K562 (cell line): ENCODE measurements around the gene BTBD17. TPM values are rescaled to one million over a fixed set of nuclear protein-coding genes. Genes with fewer than 3 reads are reported as not detected.
A peak's percentile ranks its signal among the peaks of the same experiment; 100 is the strongest.

ENCODE experiments used
- ATAC-seq: fragments of 200-7000 bp; cut with Tn5 transposase; 3 replicates; pipeline ENCODE4 v1.9.1; 2020; ENCODE audit warnings: moderate library complexity
- BruUV-seq: library from RNA; stranded (reverse); fragments of 400-500 nt; replicated peaks from 2 replicates; lab custom pipeline; 2021; lab: Mats Ljungman, UMichigan
- CTCF ChIA-PET: fragments of 300-600 bp; formaldehyde crosslinking; extraction: SDS; loops from one replicate; lab custom pipeline; 2021; ENCODE audit warnings: low intra/inter-chr PET ratio; lab: Yijun Ruan, JAX
- POLR2A ChIA-PET: fragments of 300-600, 350-650 bp; sonication (Branson Sonifier 250); formaldehyde crosslinking; extraction: SDS; loops from one replicate; lab custom pipeline; 2021; ENCODE audit warnings: antibody characterized with exemption, inconsistent platforms; lab: Yijun Ruan, JAX
- DNase-seq, 4 experiments: peaks; one replicate each; pipeline versions ENCODE4 v3.0.0 to v3.0.0-alpha.2; 2011 to 2018; ENCODE audit warnings: low spot score in 3 of 4, mixed read lengths in 3 of 4; ENCODE audit errors: extremely low read depth in 1 of 4
- FAIRE-seq: peaks from 2 replicates; lab custom pipeline; 2011; peaks lifted over from hg19 to GRCh38; lab: Jason Lieb, UNC
- H2AFZ ChIP-seq: 2 replicates; pipeline ENCODE4 v1.6.0; 2011; ENCODE audit warnings: low read depth, low read length, control low read depth, inconsistent platforms
- H3K27ac ChIP-seq: fragments of 200-600 bp; 3 replicates; pipeline ENCODE4 v1.8.0; 2011; ENCODE audit warnings: low read depth, mild to moderate bottlenecking, control low read depth, inconsistent platforms, low read length, moderate library complexity, mixed read lengths; ENCODE audit errors: extremely low read depth
- H3K27me3 ChIP-seq, 2 experiments: fragments of 300-600 bp in 1 of 2; 2 replicates in 1 of 2; 3 replicates in 1 of 2; pipeline versions ENCODE4 v1.6.0 to v1.8.0; 2011; ENCODE audit warnings: inconsistent platforms in 2 of 2, low read length in 2 of 2, mild to moderate bottlenecking in 1 of 2, mixed read lengths in 1 of 2, moderate library complexity in 1 of 2; ENCODE audit not compliant: control insufficient read depth in 2 of 2, insufficient read depth in 2 of 2
- H3K36me3 ChIP-seq: fragments of 300-600 bp; 3 replicates; pipeline ENCODE4 v1.8.0; 2011; ENCODE audit warnings: mild to moderate bottlenecking, low read length, inconsistent platforms; ENCODE audit not compliant: control insufficient read depth, insufficient read depth
- H3K4me1 ChIP-seq, 2 experiments: fragments of 200-600 bp in 1 of 2; replicated peaks in 1 of 2; 2 replicates in 1 of 2; 3 replicates in 1 of 2; pipeline versions ENCODE4 v1.5.1 to v1.8.0; 2011; ENCODE audit warnings: inconsistent platforms in 2 of 2, low read length in 2 of 2, mild to moderate bottlenecking in 1 of 2, mixed read lengths in 1 of 2, moderate library complexity in 1 of 2; ENCODE audit not compliant: control insufficient read depth in 2 of 2, insufficient read depth in 2 of 2
- H3K4me2 ChIP-seq: 2 replicates; pipeline ENCODE4 v1.6.1; 2011; ENCODE audit warnings: low read length, control low read depth, inconsistent platforms, mixed read lengths; ENCODE audit not compliant: insufficient read depth
- H3K4me3 ChIP-seq: fragments of 200-600 bp; sonication (generic), shearing (Covaris generic); 2 replicates; pipeline ENCODE4 v1.5.1; 2016; ENCODE audit warnings: control low read depth, inconsistent platforms
- H3K79me2 ChIP-seq: fragments of 200-600 bp; 3 replicates; pipeline ENCODE4 v1.8.0; 2011; ENCODE audit warnings: low read length, inconsistent platforms; ENCODE audit not compliant: control insufficient read depth, insufficient read depth
- H3K9ac ChIP-seq, 2 experiments: 2 replicates each; pipeline versions ENCODE4 v1.6.0 to v1.6.1; 2011; ENCODE audit warnings: low read depth in 2 of 2, low read length in 2 of 2, control low read depth in 1 of 2, inconsistent platforms in 1 of 2, mild to moderate bottlenecking in 1 of 2, mixed read lengths in 1 of 2; ENCODE audit not compliant: insufficient read depth in 1 of 2
- H3K9me1 ChIP-seq: one replicate; pipeline ENCODE4 v1.6.0; 2011; ENCODE audit warnings: inconsistent platforms, mild to moderate bottlenecking, low read length, moderate library complexity; ENCODE audit not compliant: control insufficient read depth, insufficient read depth
- H3K9me3 ChIP-seq: replicated peaks from 2 replicates; pipeline ENCODE4 v1.5.1; 2011; ENCODE audit warnings: low read depth, low read length, inconsistent platforms; ENCODE audit not compliant: control insufficient read depth, insufficient read depth
- H4K20me1 ChIP-seq: replicated peaks from 2 replicates; pipeline ENCODE4 v1.6.1; 2011; ENCODE audit warnings: low read length, inconsistent platforms, mixed read lengths; ENCODE audit not compliant: control insufficient read depth, insufficient read depth
- CHD1 ChIP-seq: fragments of 200-600 bp; sonication (generic); IDR thresholded peaks from one replicate; pipeline ENCODE4 v1.6.1; 2012; ENCODE audit warnings: mild to moderate bottlenecking, moderate library complexity, low read length, inconsistent platforms
- HOXB6 ChIP-seq: fragments of 250-450 bp; sonication (Bioruptor Pico); IDR thresholded peaks from 2 replicates; pipeline ENCODE4 v1.5.1; 2022; ENCODE audit warnings: mild to moderate bottlenecking, borderline replicate concordance
- KDM1A ChIP-seq, 2 experiments: fragments of 450-650 bp; IDR thresholded peaks; 2 replicates each; pipeline ENCODE4 v1.6.1; 2016; ENCODE audit warnings: mild to moderate bottlenecking in 2 of 2
- PTTG1 ChIP-seq: fragments of 450-650 bp; IDR thresholded peaks from 2 replicates; pipeline ENCODE4 v1.6.1; 2016; ENCODE audit warnings: low read depth, mild to moderate bottlenecking, missing genetic modification characterization, missing compliant biosample characterization
- PYGO2 ChIP-seq: fragments of 450-650 bp; IDR thresholded peaks from 2 replicates; pipeline ENCODE4 v1.6.1; 2016; ENCODE audit warnings: mild to moderate bottlenecking, missing genetic modification characterization, moderate library complexity, missing compliant biosample characterization
- SETDB1 ChIP-seq: IDR thresholded peaks from one replicate; pipeline ENCODE4 v1.6.1; 2012; ENCODE audit warnings: low read length, control low read depth, inconsistent platforms
- TCF7L2 ChIP-seq: fragments of 150-350 bp; IDR thresholded peaks from 2 replicates; pipeline ENCODE4 v1.6.1; 2016; ENCODE audit warnings: low read depth, mild to moderate bottlenecking, low read length, moderate library complexity
- U2AF2 ChIP-seq: fragments of 200-400 bp; formaldehyde crosslinking; optimal IDR thresholded peaks from 2 replicates; pipeline ENCODE3; 2017; ENCODE audit warnings: low read depth, mild to moderate bottlenecking, low read length
- ZFPM2 ChIP-seq: fragments of 250-450 bp; sonication (Bioruptor Pico); IDR thresholded peaks from 2 replicates; pipeline ENCODE4 v1.5.1; 2022; ENCODE audit warnings: mild to moderate bottlenecking
- ZNF263 ChIP-seq: sonication (generic); formaldehyde crosslinking; IDR thresholded peaks from 2 replicates; pipeline ENCODE4 v1.8.0; 2022; ENCODE audit warnings: mild to moderate bottlenecking, missing genetic modification reagents, borderline replicate concordance
- ZNF507 ChIP-seq: conservative IDR thresholded peaks from 2 replicates; pipeline ENCODE4 v1.6.1; 2017; ENCODE audit warnings: missing genetic modification characterization, missing compliant biosample characterization
- ZNF77 ChIP-seq: fragments of 250-450 bp; sonication (Bioruptor Pico); IDR thresholded peaks from 2 replicates; pipeline ENCODE4 v1.5.0; 2020
- WGBS: fragments of 100-300 bp; shearing (Covaris generic); methylation state at CpG from one replicate; pipeline ENCODE4 v1.1.6; 2016; ENCODE audit warnings: low coverage, mixed read lengths; ENCODE audit not compliant: insufficient coverage; ENCODE audit errors: missing lambda C conversion rate; 5-methylcytosine and 5-hydroxymethylcytosine counted together
- in situ Hi-C: fragments of 300-500 bp; cut with MboI; formaldehyde crosslinking; loops from 4 replicates; pipeline ENCODE4 v1.15.0; 2018; ENCODE audit warnings: inconsistent platforms, mixed read lengths
- intact Hi-C: fragments of 100-400 bp; cut with micrococcal nuclease; formaldehyde crosslinking; loops from 2 replicates; pipeline ENCODE4 v1.14.2; 2022
- polyA plus RNA-seq, 8 experiments: library from polyadenylated mRNA; depleted of rRNA in 4 of 8; stranded (reverse) in 5 of 8; unstranded in 3 of 8; fragments of >200 nt; fragmentation: Nextera tagmentation in 2 of 8; fragmentation: Illumina TruSeq in 1 of 8; extraction: Ambion mirVana in 2 of 8; extraction: Trizol in 1 of 8; gene quantifications; 2 replicates each; pipeline versions ENCODE4 v1.2.1 to v1.2.3, GENCODE V29; 2011 to 2014; ENCODE audit warnings: inconsistent platforms in 1 of 8, missing spikeins in 1 of 8
- total RNA-seq, 7 experiments: library from RNA; depleted of rRNA in 6 of 7; stranded (reverse); fragments of >200 nt in 6 of 7; fragmentation: Illumina TruSeq in 2 of 7; extraction: Trizol in 2 of 7; gene quantifications; 2 replicates each; pipeline versions ENCODE4 v1.2.1 to v1.2.3, GENCODE V29; 2011 to 2021; ENCODE audit warnings: low replicate concordance in 1 of 7

BTBD17 gene
- total and polyA plus RNA-seq, 9 of the 15 experiments (the other 6 are each of a cell fraction or from before 2014, with no cell fraction given), result not detected

DNA sequence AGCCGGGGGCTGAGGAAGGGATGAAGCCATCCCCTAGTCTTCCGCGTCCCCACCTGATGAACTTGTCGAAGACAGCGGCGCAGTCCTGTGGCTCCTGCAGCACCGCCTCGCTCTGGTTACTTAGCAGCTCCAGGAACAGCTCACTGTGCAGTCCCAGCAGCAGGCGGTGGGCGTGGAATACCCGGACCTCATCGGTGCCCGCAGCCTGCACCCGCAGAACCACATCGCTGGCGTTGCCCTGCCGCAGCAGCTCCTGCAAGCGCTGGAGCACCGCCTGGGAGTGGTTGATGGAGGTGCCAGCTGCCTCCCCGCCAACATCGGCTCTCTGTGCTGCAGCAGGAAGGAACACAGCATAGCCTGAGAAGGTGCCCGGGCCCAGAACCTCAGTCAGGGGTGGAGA is 1.8 kb downstream of the BTBD17 start:
- ATAC-seq, result no peak
- no peaks in the 10 kb centered on the region for H3K9me3 ChIP-seq
- H3K36me3 ChIP-seq, result no peaks in the 10 kb centered on the region
- no peak overlapping the region for H3K9ac ChIP-seq
- H3K4me1 ChIP-seq, result peaks cover 0 to 33% of the 10 kb centered on the region in 2 experiments; a peak in 2 of 5 replicates
- intact Hi-C loops, result loop anchor here (5.0 kb wide), 1 partner anchor 148 kb away; the partner anchor contains the start of gene TTYH2
- H4K20me1 ChIP-seq, result peaks cover 10% of the 10 kb centered on the region; the same call in 1 of the 2 replicates
- no peaks in the 10 kb centered on the region for H3K79me2 ChIP-seq
- no peak overlapping the region for H2AFZ ChIP-seq
- no peak overlapping the region for H3K4me2 ChIP-seq
- peaks cover 13 to 68% of the 10 kb centered on the region in 2 experiments; a peak in 3 of 5 replicates for H3K27me3 ChIP-seq
- ChIA-PET POLR2A (interaction anchor here (0.5 kb wide), 1 partner anchor 30 kb away, joined by 3 read pairs; no protein-coding TSS in a partner anchor), CTCF (interaction anchor here (1.0 kb wide), 1 partner anchor 157 kb away, joined by 3 read pairs; the partner anchor contains the start of gene RPL38)
- H3K4me3 ChIP-seq, result no peak overlapping the region
- FAIRE-seq, result no peak
- no peak for TF ChIP-seq ZNF263 (CRISPR knock-in tag)
- TF ChIP-seq ZNF507 (tag), result no peak
- 8% methylated on average over 22 of the region's 22 CpGs for WGBS
- no peak for DNase-seq
- H3K27ac ChIP-seq, result no peak overlapping the region
- BruUV-seq, result no TSS peak
- in situ Hi-C loops, result no loop called here
- H3K9me1 ChIP-seq, result no peaks in the 10 kb centered on the region

- H4K20me1 ChIP-seq, result peaks cover 13% of the 10 kb centered on the region; the same call in 1 of the 2 replicates
- peaks cover 0 to 41% of the 10 kb centered on the region in 2 experiments; a peak in 2 of 5 replicates for H3K4me1 ChIP-seq
- H3K9me1 ChIP-seq, result no peaks in the 10 kb centered on the region
- in situ Hi-C loops, result no loop called here
- intact Hi-C loops, result no loop called here
- H3K36me3 ChIP-seq, result no peaks in the 10 kb centered on the region
- no TSS peak for BruUV-seq
- WGBS, result 6% methylated on average over 9 of the region's 9 CpGs
- ChIA-PET POLR2A (no interaction called here), CTCF (interaction anchor here (0.9 kb wide), 1 partner anchor 148 kb away, joined by 6 read pairs; no protein-coding TSS in a partner anchor)
- H3K9me3 ChIP-seq, result no peaks in the 10 kb centered on the region
- peaks cover 15 to 73% of the 10 kb centered on the region in 2 experiments; a peak in 3 of 5 replicates for H3K27me3 ChIP-seq
- H3K4me3 ChIP-seq, result no peak overlapping the region
- ATAC-seq (0 out of 3 replicates have a peak, but pooled peaks have one; percentile 8), DNase-seq (peak in 1 of 4 experiments; percentile 19), FAIRE-seq (peak; percentile 32)
- no peak overlapping the region for H3K4me2 ChIP-seq
- no peaks in the 10 kb centered on the region for H3K79me2 ChIP-seq
- H3K9ac ChIP-seq, result no peak overlapping the region
- peak overlapping the region; percentile 55; the same call in 1 of the 2 replicates for H2AFZ ChIP-seq
- H3K27ac ChIP-seq, result no peak overlapping the region
- no peak for TF ChIP-seq PYGO2 (tag)
- TF ChIP-seq KDM1A (IDR thresholded peaks at IDR 0.05), result no peak
- TF ChIP-seq ZNF77 (CRISPR knock-in tag), result no peak
- TF ChIP-seq U2AF2, result no peak
- TF ChIP-seq TCF7L2, result no peak
- TF ChIP-seq HOXB6 (CRISPR knock-in tag), result no peak
- TF ChIP-seq SETDB1, result no peak
- no peak for TF ChIP-seq PTTG1 (tag)
- no peak for TF ChIP-seq CHD1
- TF ChIP-seq ZFPM2 (CRISPR knock-in tag), result no peak
Measured at GRCh38 chr17:74358697-74359096, 3.0 kb downstream of the BTBD17 start.
